NCI-H524 treated with DMSO at 0.1 percent for 48 hours (cell line): ENCODE data around the gene CBARP.

ENCODE experiments used
- DNase-seq: peaks from one replicate; lab custom pipeline; 2025; lab: John Stamatoyannopoulos, UW

Gene CBARP

GRCh38 chr19:1238369-1239303 lies 831 bp upstream of the CBARP start:
- no peak for DNase-seq

- DNase-seq, result no peak
These were observed 662 bp downstream of the CBARP start for GRCh38 chr19:1237027-1237659.

- DNase-seq, result no peak
These were observed 1.2 kb downstream of the CBARP start for GRCh38 chr19:1236576-1236975.

- DNase-seq, result no peak
These were observed 1.9 kb downstream of the CBARP start for GRCh38 chr19:1235625-1236538.

GRCh38 chr19:1234955-1235380 lies 2.8 kb downstream of the CBARP start:
- DNase-seq, result no peak

- DNase-seq, result no peak
These were observed 3.5 kb downstream of the CBARP start for GRCh38 chr19:1234051-1234954.

- no peak for DNase-seq
These were observed 4.6 kb downstream of the CBARP start for GRCh38 chr19:1233115-1233667.

- DNase-seq, result no peak
These were observed 5.1 kb downstream of the CBARP start for GRCh38 chr19:1232652-1233072.

- no peak for DNase-seq
These were observed 5.8 kb downstream of the CBARP start for GRCh38 chr19:1231729-1232637.

- DNase-seq, result no peak
These were observed 6.9 kb downstream of the CBARP start for GRCh38 chr19:1230783-1231489.

GRCh38 chr19:1229924-1230782 lies 7.7 kb downstream of the CBARP start:
- DNase-seq, result no peak

GRCh38 chr19:1229056-1229923 lies 8.5 kb downstream of the CBARP start:
- no peak for DNase-seq

- no peak for DNase-seq
These were observed 9.4 kb downstream of the CBARP start for GRCh38 chr19:1228161-1228957.

- DNase-seq, result no peak
These were observed 10.3 kb downstream of the CBARP start for GRCh38 chr19:1227304-1228054.

- DNase-seq, result no peak
These were observed 11.1 kb downstream of the CBARP start for GRCh38 chr19:1226522-1227303.
